ENCODE data around the gene C9orf85.
"Not testable (repeated sequence)": the region's sequence is repeated elsewhere in the genome, so short reads cannot be mapped to it uniquely, and the experiment has no call there.

The C9orf85 gene

GRCh38 chr9:71911061-71911907, at the start of gene C9orf85, which contains the start of gene ABHD17B:
TSS of gene C9orf85 (plus strand) at chr9:71911639. CDS start at chr9:71911735, 96 bp downstream.
TSS of gene ABHD17B (minus strand) at chr9:71911193. CDS start at chr9:71875080, 36,113 bp downstream.
- peak; percentile 96 for DNase-seq (ENCODE audit: low read depth)

- no peak for DNase-seq (ENCODE audit: low read depth)
These were observed 47.8 kb upstream of the C9orf85 start for GRCh38 chr9:71863631-71864030.

- no peak for DNase-seq (ENCODE audit: low read depth)
These were observed 36.1 kb upstream of the C9orf85 start for GRCh38 chr9:71875345-71875744.

GRCh38 chr9:71876106-71876505, 35.3 kb upstream of the C9orf85 start:
- DNase-seq (ENCODE audit: low read depth): no peak

GRCh38 chr9:71876829-71877228, 34.6 kb upstream of the C9orf85 start:
- DNase-seq (ENCODE audit: low read depth): no peak

GRCh38 chr9:71878327-71879274, 32.8 kb upstream of the C9orf85 start:
- DNase-seq (ENCODE audit: low read depth): no peak

DNA sequence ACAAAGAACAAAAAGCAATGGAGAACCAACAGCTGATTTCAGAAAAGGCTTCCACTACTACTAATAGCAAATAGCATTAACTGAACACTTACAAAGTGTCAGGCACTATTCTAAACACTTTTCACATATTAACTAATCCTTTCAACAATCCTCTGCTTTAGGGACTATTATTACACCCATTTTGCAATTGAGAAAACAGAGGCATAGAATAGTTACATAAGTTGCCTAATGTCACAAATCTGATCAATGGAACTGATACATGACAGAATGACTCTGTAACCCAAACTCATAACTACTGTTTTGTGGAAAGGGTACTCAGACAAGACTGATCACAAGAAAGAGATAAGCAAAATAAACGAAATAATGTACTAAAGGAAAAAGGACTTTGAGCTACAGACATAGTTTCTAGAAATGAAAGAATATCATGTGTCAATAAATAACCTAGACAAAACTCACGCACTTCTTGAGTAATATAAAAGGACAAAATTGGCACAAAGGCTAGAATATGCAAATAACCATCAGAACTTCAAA, 31.7 kb upstream of the C9orf85 start:
- no peak for DNase-seq (ENCODE audit: low read depth)

DNA sequence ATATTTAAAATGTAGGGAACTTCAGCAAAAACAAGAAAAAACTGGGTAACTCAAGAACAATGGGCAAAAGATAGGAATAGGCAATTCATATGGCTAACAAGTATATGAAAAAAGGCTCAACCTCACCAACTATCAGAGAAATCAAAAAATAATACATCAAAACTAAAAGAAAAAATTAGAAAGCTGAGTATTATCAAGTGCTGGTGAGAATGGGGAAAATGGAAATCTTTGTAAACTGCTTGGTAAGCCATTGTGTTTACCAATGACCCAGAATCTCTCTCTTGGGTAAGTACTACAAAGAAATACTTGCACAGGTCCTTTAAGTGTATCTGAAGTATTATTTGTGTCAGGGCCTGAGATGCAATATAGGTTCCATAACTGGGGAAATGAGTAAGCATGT, 27.4 kb upstream of the C9orf85 start:
- DNase-seq (ENCODE audit: low read depth): no peak

DNA sequence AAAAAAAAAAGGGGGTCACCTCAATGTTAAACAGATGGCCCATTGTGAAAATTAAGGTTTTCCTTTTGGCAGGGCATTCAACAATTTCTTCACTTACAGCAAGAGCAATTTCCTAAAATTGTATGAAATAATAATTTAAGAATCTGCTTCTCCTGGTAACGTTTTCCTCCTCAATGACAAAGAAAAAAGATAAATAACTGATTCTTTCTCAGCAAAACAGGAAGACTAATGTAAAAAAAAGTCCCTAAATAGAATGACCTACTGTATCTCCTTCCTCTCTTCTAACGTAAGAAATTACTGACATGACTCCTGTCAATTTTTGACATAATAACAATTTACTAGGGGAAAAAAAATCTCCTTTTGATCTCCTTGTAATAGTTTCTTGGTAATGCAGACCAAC, 26.0 kb upstream of the C9orf85 start:
- DNase-seq (ENCODE audit: low read depth): no peak

DNA sequence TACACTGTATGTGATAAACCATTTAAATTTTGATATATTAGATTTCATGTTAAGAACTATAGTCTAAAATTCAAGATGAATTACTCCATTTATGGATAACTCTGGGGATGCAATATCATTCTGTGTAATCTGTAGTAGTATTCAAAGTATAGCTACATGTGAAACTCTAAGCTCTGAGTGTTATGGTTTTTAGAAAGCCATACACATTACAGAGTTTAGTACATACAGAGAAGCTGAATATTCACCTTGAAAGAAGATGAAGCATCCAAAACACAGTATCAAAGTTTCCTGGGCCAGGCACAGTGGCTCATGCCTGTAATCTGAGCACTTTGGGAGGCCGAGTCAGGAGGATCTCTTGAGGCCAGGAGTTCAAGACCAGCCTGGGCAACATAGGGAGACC, 25.4 kb upstream of the C9orf85 start:
- no peak for DNase-seq (ENCODE audit: low read depth)

GRCh38 chr9:71886541-71886940, 24.9 kb upstream of the C9orf85 start:
- DNase-seq (ENCODE audit: low read depth): no peak

DNA sequence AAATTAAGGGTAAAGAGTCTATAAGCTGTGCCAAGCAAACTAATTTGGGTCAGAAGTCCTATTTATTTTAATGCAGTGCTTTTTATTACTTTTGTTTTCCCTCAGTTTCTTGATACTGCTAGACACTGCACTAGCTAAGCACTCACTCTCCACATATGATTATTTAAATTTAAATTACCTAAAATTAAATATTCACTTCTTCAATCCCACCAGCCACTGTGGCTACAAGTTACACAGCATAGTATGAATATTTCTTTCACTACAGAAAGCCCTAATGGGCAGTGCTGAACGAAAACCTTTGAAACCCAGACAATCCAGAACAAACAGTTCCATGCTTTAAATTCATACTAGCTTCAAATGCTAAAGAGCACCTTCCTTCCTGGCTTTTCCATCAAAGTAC, 24.1 kb upstream of the C9orf85 start:
- DNase-seq (ENCODE audit: low read depth): no peak

GRCh38 chr9:71890042-71890679, 21.3 kb upstream of the C9orf85 start:
- DNase-seq (ENCODE audit: low read depth): no peak

DNA sequence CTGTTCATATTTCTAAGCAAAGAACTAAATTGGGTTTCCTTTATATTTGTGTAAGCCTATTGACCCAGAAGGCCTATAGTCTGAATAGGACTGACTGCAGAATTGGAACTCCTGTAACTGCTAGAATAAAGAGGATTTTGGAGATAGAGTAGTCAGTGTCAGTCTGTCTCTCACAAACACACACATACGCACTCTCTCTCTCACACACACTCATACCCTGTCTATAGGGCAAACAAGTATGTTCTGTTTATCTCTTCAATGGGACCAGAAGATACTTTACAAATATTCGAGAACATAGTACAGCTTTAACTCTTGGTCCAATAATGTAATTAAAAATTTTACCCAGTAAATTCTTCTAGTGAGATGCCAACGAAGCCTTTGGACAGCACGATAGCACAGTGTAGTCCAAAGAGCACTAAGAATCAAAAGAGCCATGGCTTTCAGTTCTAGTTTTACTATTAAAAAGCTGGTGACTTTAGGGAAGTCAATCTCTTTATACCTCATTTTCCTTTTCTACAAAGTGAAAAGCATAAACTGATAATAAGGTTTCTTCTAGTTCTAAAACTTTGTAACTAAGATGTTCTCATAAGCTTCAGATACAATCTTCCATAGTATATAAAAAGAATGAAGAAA, 19.8 kb upstream of the C9orf85 start:
- no peak for DNase-seq (ENCODE audit: low read depth)

GRCh38 chr9:71895117-71895516, 16.3 kb upstream of the C9orf85 start:
- no peak for DNase-seq (ENCODE audit: low read depth)

GRCh38 chr9:71895955-71896354, 15.5 kb upstream of the C9orf85 start:
- no peak for DNase-seq (ENCODE audit: low read depth)

DNA sequence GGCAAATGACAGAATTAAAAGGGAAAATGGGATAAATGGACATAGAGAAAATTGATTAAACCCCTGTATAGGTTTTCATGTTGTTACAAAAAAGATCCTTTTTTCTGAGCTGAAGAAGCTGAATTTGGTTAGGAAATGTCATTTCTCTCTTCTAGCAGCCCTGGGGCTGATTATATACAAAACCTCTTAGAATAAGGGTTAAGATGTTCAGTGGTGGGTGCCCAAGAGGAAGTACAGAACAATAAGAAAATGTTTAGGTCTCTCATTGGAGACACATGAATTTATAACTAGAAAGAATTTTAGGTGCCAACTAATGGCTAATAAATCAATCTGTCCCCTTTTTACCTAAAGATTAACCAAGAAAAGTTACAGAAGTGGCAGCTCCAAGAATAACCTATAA, 14.7 kb upstream of the C9orf85 start:
- DNase-seq (ENCODE audit: low read depth): no peak

GRCh38 chr9:71897577-71897976, 13.9 kb upstream of the C9orf85 start:
- DNase-seq (ENCODE audit: low read depth): no peak

DNA sequence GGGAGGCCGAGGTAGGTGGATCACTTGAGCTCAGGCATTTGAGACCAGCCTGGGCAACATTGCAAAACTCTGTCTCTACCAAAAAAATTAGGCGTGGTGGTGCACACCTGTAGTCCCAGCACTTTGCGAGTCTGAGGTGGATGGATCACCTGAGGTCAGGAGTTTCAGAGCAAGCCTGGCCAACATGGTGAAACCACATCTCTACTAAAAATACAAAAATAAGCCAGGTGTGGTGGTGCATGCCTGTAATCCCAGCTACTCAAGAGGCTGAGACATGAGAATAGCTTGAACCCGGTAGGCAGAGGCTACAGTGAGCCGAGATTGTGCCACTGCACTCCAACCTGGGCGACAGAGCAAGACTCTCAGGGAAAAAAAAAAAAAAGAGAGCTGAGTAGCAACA, 12.7 kb upstream of the C9orf85 start:
- DNase-seq (ENCODE audit: low read depth): not testable (repeated sequence)

DNA sequence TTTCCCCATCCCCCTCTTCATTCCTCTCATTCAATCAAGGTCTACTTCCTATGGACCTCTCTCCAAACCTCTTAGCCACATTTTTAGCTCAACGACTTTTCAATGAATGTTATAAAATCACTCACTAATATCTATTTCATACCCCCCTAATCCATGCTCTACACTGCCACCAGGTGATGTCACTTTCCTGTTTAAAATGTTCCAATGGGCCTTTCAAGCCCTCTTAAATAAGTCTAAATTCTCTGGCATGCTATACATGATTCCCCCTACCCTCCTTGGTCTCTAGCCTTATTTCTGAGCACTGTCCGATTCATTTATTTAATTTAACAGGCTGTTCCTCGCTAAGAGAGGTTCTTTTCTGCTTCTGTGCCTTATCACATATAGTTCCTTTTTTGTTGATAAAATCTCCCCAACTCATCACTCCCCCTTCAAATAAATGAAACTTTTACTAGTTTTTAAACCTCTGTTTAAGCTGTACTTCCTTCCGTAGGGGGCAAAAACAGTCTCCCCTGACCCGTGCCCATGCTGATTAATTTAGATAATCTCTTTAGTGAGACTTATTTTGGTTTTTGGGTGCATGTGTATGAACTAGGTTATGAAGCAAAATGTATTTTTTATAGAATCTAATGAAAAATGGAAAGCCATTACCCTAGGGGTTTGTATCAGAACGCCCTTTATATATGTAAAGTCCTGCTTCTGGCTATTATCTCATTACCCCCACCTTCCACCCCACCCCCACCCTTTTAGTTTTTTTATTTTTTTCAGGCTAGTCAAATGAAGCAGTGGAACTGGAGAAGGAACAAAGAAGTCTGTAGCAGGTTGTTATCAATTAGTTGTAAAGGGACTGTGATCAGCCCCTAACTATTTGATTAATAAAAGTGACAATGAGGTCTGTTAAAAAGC, 9.5 kb upstream of the C9orf85 start:
- DNase-seq (ENCODE audit: low read depth): no peak

DNA sequence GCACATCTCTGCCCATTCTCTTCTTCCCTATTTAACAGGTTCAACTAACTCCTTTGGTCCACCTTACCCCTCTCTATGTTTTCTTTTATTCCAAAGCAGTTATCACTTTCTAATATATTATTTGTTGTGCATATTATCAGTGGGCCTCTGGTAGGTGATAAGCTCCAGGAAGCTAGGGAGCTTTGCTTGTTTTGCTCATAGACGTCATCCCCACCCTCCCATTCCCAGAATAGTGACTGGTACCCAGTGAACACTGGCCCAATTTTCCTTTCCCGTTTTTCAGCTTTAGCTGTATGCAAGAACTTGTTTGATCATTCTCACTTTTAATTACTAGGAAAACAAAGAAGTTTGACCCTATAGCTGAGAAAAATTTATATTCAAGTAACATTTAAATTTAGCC, 7.4 kb upstream of the C9orf85 start:
- DNase-seq (ENCODE audit: low read depth): no peak
